Mesenchymal stem cell (in vitro differentiated cells and primary cell): ENCODE measurements around the gene KCNMB2.

Experiments
- DNase-seq: peaks from one replicate; pipeline ENCODE4 v3.0.0-alpha.2; 2013
- H2AFZ ChIP-seq: one replicate; pipeline ENCODE4 v1.6.1; 2013; ENCODE audit warnings: low read depth, mild to moderate bottlenecking, control low read depth, inconsistent platforms, low read length, moderate library complexity
- H2AK5ac ChIP-seq: 2 replicates; pipeline ENCODE4 v1.6.1; 2013; ENCODE audit warnings: low read length, moderate library complexity, mild to moderate bottlenecking, inconsistent platforms; ENCODE audit not compliant: severe bottlenecking
- H2BK120ac ChIP-seq: one replicate; pipeline ENCODE4 v1.6.1; 2013; ENCODE audit warnings: low read depth, mild to moderate bottlenecking, inconsistent platforms, low read length, moderate library complexity
- H2BK12ac ChIP-seq, 2 experiments: one replicate each; pipeline ENCODE4 v1.6.1; 2013; ENCODE audit warnings: inconsistent platforms in 2 of 2, low read length in 2 of 2, mild to moderate bottlenecking in 2 of 2, moderate library complexity in 2 of 2, control low read depth in 1 of 2
- H2BK15ac ChIP-seq: one replicate; pipeline ENCODE4 v1.6.1; 2013; ENCODE audit warnings: mild to moderate bottlenecking, low read depth, inconsistent platforms; ENCODE audit not compliant: poor library complexity, severe bottlenecking
- H2BK5ac ChIP-seq: 2 replicates; pipeline ENCODE4 v1.6.1; 2013; ENCODE audit warnings: low read depth, mild to moderate bottlenecking, low read length, control low read depth, inconsistent platforms; ENCODE audit not compliant: poor library complexity, severe bottlenecking
- H3K14ac ChIP-seq, 2 experiments: one replicate each; pipeline ENCODE4 v1.6.1; 2013; ENCODE audit warnings: inconsistent platforms in 2 of 2, low read length in 2 of 2, control low read depth in 1 of 2, mild to moderate bottlenecking in 1 of 2, moderate library complexity in 1 of 2
- H3K18ac ChIP-seq, 2 experiments: one replicate each; pipeline ENCODE4 v1.6.1; 2013; ENCODE audit warnings: inconsistent platforms in 2 of 2, low read length in 2 of 2, control low read depth in 1 of 2, low read depth in 1 of 2, mild to moderate bottlenecking in 1 of 2
- H3K23ac ChIP-seq, 2 experiments: one replicate each; pipeline ENCODE4 v1.6.1; 2013; ENCODE audit warnings: inconsistent platforms in 2 of 2, low read length in 2 of 2, mild to moderate bottlenecking in 2 of 2, moderate library complexity in 2 of 2, control low read depth in 1 of 2
- H3K27ac ChIP-seq: 2 replicates; pipeline ENCODE4 v1.5.1; 2013; ENCODE audit warnings: mild to moderate bottlenecking, moderate library complexity, low read length, control low read depth, inconsistent platforms; ENCODE audit not compliant: poor library complexity, severe bottlenecking
- H3K27me3 ChIP-seq, 2 experiments: 2 replicates each; pipeline versions ENCODE4 v1.6.1 to v1.7.0; 2013; ENCODE audit warnings: low read length in 2 of 2, mild to moderate bottlenecking in 2 of 2, moderate library complexity in 2 of 2, control low read depth in 1 of 2, inconsistent platforms in 1 of 2; ENCODE audit not compliant: control insufficient read depth in 1 of 2, insufficient read depth in 1 of 2
- H3K36me3 ChIP-seq, 2 experiments: 2 replicates each; pipeline versions ENCODE4 v1.6.1 to v1.7.0; 2013; ENCODE audit warnings: low read length in 2 of 2, control low read depth in 1 of 2, inconsistent platforms in 1 of 2, low read depth in 1 of 2, mild to moderate bottlenecking in 1 of 2; ENCODE audit not compliant: insufficient read depth in 2 of 2, control insufficient read depth in 1 of 2
- H3K4ac ChIP-seq, 2 experiments: one replicate each; pipeline ENCODE4 v1.6.1; 2013; ENCODE audit warnings: inconsistent platforms in 2 of 2, low read length in 2 of 2, mild to moderate bottlenecking in 2 of 2, moderate library complexity in 2 of 2, control low read depth in 1 of 2, low read depth in 1 of 2
- H3K4me1 ChIP-seq: 2 replicates; pipeline ENCODE4 v1.6.1; 2013; ENCODE audit warnings: low read depth, low read length, control low read depth; ENCODE audit not compliant: control insufficient read depth, insufficient read depth
- H3K4me2 ChIP-seq: 2 replicates; pipeline ENCODE4 v1.6.1; 2013; ENCODE audit warnings: low read length, mild to moderate bottlenecking, inconsistent platforms; ENCODE audit not compliant: poor library complexity, severe bottlenecking
- H3K4me3 ChIP-seq, 2 experiments: 2 replicates each; pipeline versions ENCODE4 v1.5.1 to v1.7.0; 2013; ENCODE audit warnings: low read length in 2 of 2, mild to moderate bottlenecking in 2 of 2, control low read depth in 1 of 2, low read depth in 1 of 2; ENCODE audit not compliant: insufficient read depth in 1 of 2
- H3K79me1 ChIP-seq: replicated peaks from 2 replicates; pipeline ENCODE4 v1.6.1; 2013; ENCODE audit warnings: mild to moderate bottlenecking, control low read depth, low read length, inconsistent platforms; ENCODE audit not compliant: poor library complexity, severe bottlenecking
- H3K9ac ChIP-seq: 2 replicates; pipeline ENCODE4 v1.7.0; 2013; ENCODE audit warnings: mild to moderate bottlenecking, low read length, moderate library complexity
- H3K9me3 ChIP-seq: 2 replicates; pipeline ENCODE4 v1.7.0; 2013; ENCODE audit warnings: mild to moderate bottlenecking, low read length; ENCODE audit not compliant: control insufficient read depth
- H4K8ac ChIP-seq: one replicate; pipeline ENCODE4 v1.6.1; 2013; ENCODE audit warnings: inconsistent platforms, mild to moderate bottlenecking, low read length, moderate library complexity
- H4K91ac ChIP-seq: one replicate; pipeline ENCODE4 v1.6.1; 2013; ENCODE audit warnings: mild to moderate bottlenecking, low read length, inconsistent platforms
- WGBS: methylation state at CpG from one replicate; pipeline ENCODE4 v1.1.7; 2013; ENCODE audit warnings: mixed read lengths; 5-methylcytosine and 5-hydroxymethylcytosine counted together

The KCNMB2 gene

GRCh38 chr3:178768072-178768864 is 232.0 kb downstream of the KCNMB2 start:
- H3K23ac ChIP-seq = no peak overlapping the region
- no peak overlapping the region for H3K4ac ChIP-seq
- no peak overlapping the region for H2BK120ac ChIP-seq
- no peak overlapping the region for H2AK5ac ChIP-seq
- H2BK15ac ChIP-seq = no peak overlapping the region
- no peaks in the 10 kb centered on the region for H3K27me3 ChIP-seq
- no peak overlapping the region for H3K14ac ChIP-seq
- no peaks in the 10 kb centered on the region for H3K79me1 ChIP-seq
- no peak overlapping the region for H3K4me3 ChIP-seq
- H2BK12ac ChIP-seq = no peak overlapping the region
- no peaks in the 10 kb centered on the region for H3K9me3 ChIP-seq
- no peak overlapping the region for H4K91ac ChIP-seq
- no peak for DNase-seq
- no peak overlapping the region for H4K8ac ChIP-seq
- H2BK5ac ChIP-seq = no peak overlapping the region
- H3K36me3 ChIP-seq = no peaks in the 10 kb centered on the region
- H3K4me1 ChIP-seq = no peaks in the 10 kb centered on the region
- no peak overlapping the region for H3K4me2 ChIP-seq
- no peak overlapping the region for H3K9ac ChIP-seq
- no peak overlapping the region for H2AFZ ChIP-seq
- no peak overlapping the region for H3K18ac ChIP-seq
- H3K27ac ChIP-seq = no peak overlapping the region
- WGBS = 92% methylated on average over 4 of the region's 5 CpGs

GRCh38 chr3:178771511-178771910 is 235.3 kb downstream of the KCNMB2 start:
- H2BK5ac ChIP-seq = no peak overlapping the region
- no peak overlapping the region for H2BK12ac ChIP-seq
- H3K9ac ChIP-seq = no peak overlapping the region
- H3K4ac ChIP-seq = no peak overlapping the region
- H3K27me3 ChIP-seq = no peaks in the 10 kb centered on the region
- no peak overlapping the region for H4K91ac ChIP-seq
- H3K23ac ChIP-seq = no peak overlapping the region
- H3K79me1 ChIP-seq = no peaks in the 10 kb centered on the region
- H3K9me3 ChIP-seq = no peaks in the 10 kb centered on the region
- no peak overlapping the region for H2BK120ac ChIP-seq
- H3K18ac ChIP-seq = no peak overlapping the region
- H3K4me3 ChIP-seq = no peak overlapping the region
- H2AK5ac ChIP-seq = no peak overlapping the region
- no peaks in the 10 kb centered on the region for H3K4me1 ChIP-seq
- no peak overlapping the region for H2AFZ ChIP-seq
- H2BK15ac ChIP-seq = no peak overlapping the region
- no peak for DNase-seq
- no peaks in the 10 kb centered on the region for H3K36me3 ChIP-seq
- H3K14ac ChIP-seq = no peak overlapping the region
- no peak overlapping the region for H3K27ac ChIP-seq
- 95% methylated on average over 3 of the region's 3 CpGs for WGBS
- H3K4me2 ChIP-seq = no peak overlapping the region
- H4K8ac ChIP-seq = no peak overlapping the region

- H3K9me3 ChIP-seq = no peaks in the 10 kb centered on the region
- H3K79me1 ChIP-seq = no peaks in the 10 kb centered on the region
- H2BK5ac ChIP-seq = no peak overlapping the region
- no peak overlapping the region for H4K91ac ChIP-seq
- no peak overlapping the region for H3K4me3 ChIP-seq
- H3K4me1 ChIP-seq = no peaks in the 10 kb centered on the region
- no peak overlapping the region for H2BK120ac ChIP-seq
- no peak overlapping the region for H3K4me2 ChIP-seq
- no peak overlapping the region for H3K4ac ChIP-seq
- H3K36me3 ChIP-seq = no peaks in the 10 kb centered on the region
- WGBS = 74% methylated on average over 2 of the region's 4 CpGs
- no peak overlapping the region for H3K23ac ChIP-seq
- no peak overlapping the region for H3K18ac ChIP-seq
- DNase-seq = no peak
- no peak overlapping the region for H2BK15ac ChIP-seq
- H3K27me3 ChIP-seq = no peaks in the 10 kb centered on the region
- no peak overlapping the region for H3K27ac ChIP-seq
- H2AK5ac ChIP-seq = no peak overlapping the region
- no peak overlapping the region for H4K8ac ChIP-seq
- H2BK12ac ChIP-seq = no peak overlapping the region
- no peak overlapping the region for H3K14ac ChIP-seq
- H2AFZ ChIP-seq = no peak overlapping the region
- no peak overlapping the region for H3K9ac ChIP-seq
Observed at GRCh38 chr3:178772746-178773145, 236.5 kb downstream of the KCNMB2 start.

- no peak overlapping the region for H2BK5ac ChIP-seq
- H3K4me3 ChIP-seq = no peak overlapping the region
- H3K23ac ChIP-seq = no peak overlapping the region
- no peak overlapping the region for H3K27ac ChIP-seq
- H3K79me1 ChIP-seq = no peaks in the 10 kb centered on the region
- WGBS = no CpG with 5 or more reads among the region's 1 CpG
- H2BK15ac ChIP-seq = no peak overlapping the region
- H3K4ac ChIP-seq = no peak overlapping the region
- H3K9ac ChIP-seq = no peak overlapping the region
- DNase-seq = no peak
- H3K36me3 ChIP-seq = no peaks in the 10 kb centered on the region
- H3K27me3 ChIP-seq = no peaks in the 10 kb centered on the region
- no peak overlapping the region for H2BK12ac ChIP-seq
- H2BK120ac ChIP-seq = no peak overlapping the region
- no peak overlapping the region for H3K14ac ChIP-seq
- no peak overlapping the region for H2AFZ ChIP-seq
- H3K18ac ChIP-seq = no peak overlapping the region
- no peaks in the 10 kb centered on the region for H3K9me3 ChIP-seq
- H3K4me1 ChIP-seq = no peaks in the 10 kb centered on the region
- H4K91ac ChIP-seq = no peak overlapping the region
- H3K4me2 ChIP-seq = no peak overlapping the region
- no peak overlapping the region for H2AK5ac ChIP-seq
- H4K8ac ChIP-seq = no peak overlapping the region
Observed at GRCh38 chr3:178773358-178773757, 237.1 kb downstream of the KCNMB2 start.
